Activated CD8-positive, alpha-beta T cell treated with anti-CD3 and anti-CD28 coated beads for 36 hours (primary cell): Measurements from ENCODE around the gene NAP1L1. TPM values are rescaled to one million over a fixed set of nuclear protein-coding genes. Genes with fewer than 3 reads are reported as not detected.

Experiments
- ATAC-seq: fragments of 200-7000 bp; cut with Tn5 transposase; one replicate; pipeline ENCODE4 v1.10.0; 2021; ENCODE audit warnings: mild to moderate bottlenecking, moderate library complexity
- CTCF ChIA-PET: fragments of 350-600 bp; sonication (Branson Sonifier 250); formaldehyde crosslinking; loops from one replicate; lab custom pipeline; 2021; ENCODE audit warnings: antibody characterized with exemption; lab: Charles Lee
- POLR2A ChIA-PET: fragments of 350-600 bp; sonication (Branson Sonifier 250); formaldehyde crosslinking; loops from one replicate; lab custom pipeline; 2021; ENCODE audit warnings: antibody characterized with exemption; lab: Charles Lee
- DNase-seq: peaks from one replicate; pipeline ENCODE4 v3.0.0-alpha.2; 2020
- H3K27ac Mint-ChIP-seq: one replicate; pipeline ENCODE4 v1.8.0; 2021; ENCODE audit warnings: mild to moderate bottlenecking, mixed read lengths
- H3K27me3 Mint-ChIP-seq: one replicate; pipeline ENCODE4 v1.8.0; 2021; ENCODE audit warnings: mixed read lengths
- H3K36me3 Mint-ChIP-seq: one replicate; pipeline ENCODE4 v1.8.0; 2021; ENCODE audit warnings: low read depth, mixed read lengths
- H3K4me1 Mint-ChIP-seq: one replicate; pipeline ENCODE4 v1.8.0; 2021; ENCODE audit warnings: low read depth, mixed read lengths
- H3K4me3 Mint-ChIP-seq: one replicate; pipeline ENCODE4 v1.8.0; 2021; ENCODE audit warnings: mild to moderate bottlenecking, moderate library complexity, mixed read lengths
- H3K9me3 Mint-ChIP-seq: one replicate; pipeline ENCODE4 v1.8.0; 2021; ENCODE audit warnings: mixed read lengths
- intact Hi-C: fragments of 100-400 bp; cut with micrococcal nuclease; formaldehyde crosslinking; loops from one replicate; pipeline ENCODE4 v1.10.0; 2022
- total RNA-seq, 2 experiments: library from RNA; stranded (reverse); gene quantifications; one replicate each; pipeline ENCODE4 v1.2.3, GENCODE V29; 2021
- TF ChIP-seq, protein P1 (sequence below): fragments of 200-600 bp; IDR thresholded peaks from one replicate; pipeline ENCODE4 v1.8.0; 2022; ENCODE audit warnings: antibody characterized with exemption, mild to moderate bottlenecking

Gene NAP1L1
- total RNA-seq, 2 experiments from 2014 or later: 1,090 to 1,104 TPM

DNA sequence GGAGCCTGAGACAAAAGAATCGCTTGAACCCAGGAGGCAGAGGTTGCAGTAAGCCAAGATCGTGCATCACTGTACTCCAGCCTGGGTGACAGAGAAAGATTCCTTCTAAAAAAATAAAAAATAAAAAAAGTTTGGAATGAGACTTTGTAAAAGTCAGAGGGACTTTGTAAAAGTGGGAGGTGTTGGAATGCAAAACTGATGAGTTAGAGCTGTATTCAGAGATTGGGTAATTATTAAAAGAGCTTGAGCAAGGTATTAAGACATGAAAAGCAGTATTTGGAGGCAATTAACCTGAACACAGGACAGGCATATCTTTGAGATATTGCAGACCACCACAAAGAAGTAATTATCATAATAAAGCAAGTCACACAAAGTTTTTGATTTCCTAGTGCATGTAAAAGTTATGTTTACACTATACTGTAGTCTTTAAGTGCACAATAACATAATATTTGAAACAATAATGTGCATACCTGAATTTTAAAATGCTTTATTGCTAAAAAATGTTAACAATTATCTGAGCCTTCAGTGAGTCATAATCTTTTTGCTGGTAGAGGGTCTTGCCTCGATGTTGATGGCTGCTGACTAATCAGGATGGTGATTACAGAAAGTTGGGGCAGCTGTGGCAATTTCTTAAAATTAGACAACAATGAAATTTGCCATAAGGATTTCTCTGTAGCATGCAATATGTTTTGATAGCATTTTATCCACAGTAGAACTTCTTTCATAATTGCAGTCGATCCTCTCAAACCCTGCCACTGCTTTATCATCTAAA lies 86.0 kb downstream of the NAP1L1 start:
- TF ChIP-seq, protein P1, sequence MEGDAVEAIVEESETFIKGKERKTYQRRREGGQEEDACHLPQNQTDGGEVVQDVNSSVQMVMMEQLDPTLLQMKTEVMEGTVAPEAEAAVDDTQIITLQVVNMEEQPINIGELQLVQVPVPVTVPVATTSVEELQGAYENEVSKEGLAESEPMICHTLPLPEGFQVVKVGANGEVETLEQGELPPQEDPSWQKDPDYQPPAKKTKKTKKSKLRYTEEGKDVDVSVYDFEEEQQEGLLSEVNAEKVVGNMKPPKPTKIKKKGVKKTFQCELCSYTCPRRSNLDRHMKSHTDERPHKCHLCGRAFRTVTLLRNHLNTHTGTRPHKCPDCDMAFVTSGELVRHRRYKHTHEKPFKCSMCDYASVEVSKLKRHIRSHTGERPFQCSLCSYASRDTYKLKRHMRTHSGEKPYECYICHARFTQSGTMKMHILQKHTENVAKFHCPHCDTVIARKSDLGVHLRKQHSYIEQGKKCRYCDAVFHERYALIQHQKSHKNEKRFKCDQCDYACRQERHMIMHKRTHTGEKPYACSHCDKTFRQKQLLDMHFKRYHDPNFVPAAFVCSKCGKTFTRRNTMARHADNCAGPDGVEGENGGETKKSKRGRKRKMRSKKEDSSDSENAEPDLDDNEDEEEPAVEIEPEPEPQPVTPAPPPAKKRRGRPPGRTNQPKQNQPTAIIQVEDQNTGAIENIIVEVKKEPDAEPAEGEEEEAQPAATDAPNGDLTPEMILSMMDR: no peak
- Mint-ChIP-seq H3K27ac (no peak overlapping the region), H3K4me1 (peaks cover 34% of the 10 kb centered on the region), H3K4me3 (no peak overlapping the region), H3K27me3 (no peaks in the 10 kb centered on the region), H3K36me3 (no peaks in the 10 kb centered on the region), H3K9me3 (no peaks in the 10 kb centered on the region)
- DNase-seq: no peak
- ChIA-PET CTCF (no interaction called here), POLR2A (no interaction called here)
- no peak for ATAC-seq
- intact Hi-C loops: no loop called here

DNA sequence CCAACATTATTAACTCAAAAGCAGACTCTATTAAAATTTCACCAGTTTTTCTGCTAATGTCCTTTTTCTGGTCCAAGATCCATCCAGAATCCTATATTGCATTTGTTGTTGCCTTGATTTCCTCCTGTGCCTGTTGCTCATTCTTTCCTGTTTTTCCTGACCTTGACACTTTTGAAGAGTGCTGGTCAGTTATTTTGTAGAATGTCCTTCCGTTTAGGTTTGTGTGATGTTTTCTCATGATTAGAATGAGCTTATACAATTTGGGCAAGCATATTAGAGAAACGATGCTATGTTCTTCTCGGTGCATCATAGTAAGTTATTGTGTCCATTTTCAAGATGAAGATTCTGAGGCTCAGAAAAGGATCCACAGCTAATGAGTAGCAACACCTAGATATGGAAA lies 86.8 kb downstream of the NAP1L1 start:
- CTCF ChIA-PET: no interaction called here
- Mint-ChIP-seq H3K27ac (no peak overlapping the region), H3K27me3 (no peaks in the 10 kb centered on the region), H3K9me3 (no peaks in the 10 kb centered on the region), H3K4me1 (peaks cover 38% of the 10 kb centered on the region), H3K4me3 (no peak overlapping the region), H3K36me3 (no peaks in the 10 kb centered on the region)
- ATAC-seq: no peak
- no peak for DNase-seq
- TF ChIP-seq, protein P1: no peak
- intact Hi-C loops: no loop called here
- POLR2A ChIA-PET: no interaction called here

DNA sequence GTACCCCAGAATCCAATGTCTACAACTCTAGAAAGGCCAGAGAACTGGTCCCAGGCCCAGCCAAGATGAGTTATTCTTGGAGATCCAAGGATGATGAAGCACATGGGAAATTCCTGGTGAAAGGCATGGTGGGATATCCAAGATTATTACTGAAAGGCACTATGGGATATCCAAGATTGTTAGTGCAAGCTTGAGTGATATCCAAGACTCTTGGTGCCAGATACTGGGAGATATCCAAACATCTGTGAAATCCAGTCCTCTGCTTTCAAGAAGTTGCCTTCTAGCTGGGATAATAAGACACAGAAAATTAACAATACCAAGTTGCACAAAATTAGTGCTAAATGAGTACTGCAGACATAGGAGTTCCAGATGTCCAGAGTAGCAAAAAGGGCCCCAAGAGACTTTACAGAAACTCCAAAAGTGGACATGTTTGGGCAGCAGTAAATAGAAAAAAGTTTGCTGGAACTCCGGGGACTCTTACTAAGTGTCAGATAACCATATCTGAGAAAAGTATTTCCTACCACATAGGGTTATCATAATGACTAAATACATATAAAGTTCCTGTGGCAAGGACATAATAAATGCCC lies 87.5 kb downstream of the NAP1L1 start:
- Mint-ChIP-seq H3K27me3 (no peaks in the 10 kb centered on the region), H3K9me3 (no peaks in the 10 kb centered on the region), H3K36me3 (no peaks in the 10 kb centered on the region), H3K4me3 (no peak overlapping the region), H3K27ac (no peak overlapping the region), H3K4me1 (peaks cover 39% of the 10 kb centered on the region)
- TF ChIP-seq, protein P1: no peak
- DNase-seq (no peak), ATAC-seq (no peak)
- ChIA-PET CTCF (interaction anchor here (0.7 kb wide), 1 partner anchor 16 kb away, joined by 3 read pairs; no protein-coding TSS in a partner anchor), POLR2A (interaction anchor here (0.9 to 1.1 kb wide), 2 partner anchors 18 to 35 kb away, joined by 3 read pairs; partner anchors contain the start of gene PHLDA1)
- intact Hi-C loops: no loop called here

DNA sequence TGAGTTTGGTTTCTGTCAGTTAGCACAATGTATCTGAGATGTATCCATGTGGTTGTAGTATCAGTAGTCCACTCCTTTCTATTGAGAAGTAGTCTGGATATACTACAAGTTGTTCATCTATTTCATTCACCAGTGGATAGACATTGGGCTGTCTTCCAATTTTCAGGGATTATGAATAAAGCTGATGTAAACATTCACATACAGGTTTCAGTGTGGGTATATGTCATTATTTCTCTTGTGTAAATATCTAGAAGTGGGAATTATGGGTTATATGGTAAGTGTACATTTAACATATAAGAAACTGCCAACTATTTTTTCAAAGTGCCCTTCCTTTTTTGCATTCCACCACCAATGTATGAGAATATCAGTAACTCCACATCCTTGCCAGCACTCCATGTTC lies 88.8 kb downstream of the NAP1L1 start:
- no peak for DNase-seq
- intact Hi-C loops: loop anchor here (2.0 kb wide), 1 partner anchor 17 kb away; no protein-coding TSS in a partner anchor
- H3K27ac Mint-ChIP-seq: no peak overlapping the region
- H3K36me3 Mint-ChIP-seq: no peaks in the 10 kb centered on the region
- CTCF ChIA-PET: interaction anchor here (0.9 to 1.3 kb wide), 2 partner anchors 32 to 68 kb away, joined by 3 read pairs; no protein-coding TSS in a partner anchor
- peaks cover 46% of the 10 kb centered on the region for H3K4me1 Mint-ChIP-seq
- no peaks in the 10 kb centered on the region for H3K9me3 Mint-ChIP-seq
- TF ChIP-seq, protein P1: no peak
- H3K4me3 Mint-ChIP-seq: no peak overlapping the region
- no peaks in the 10 kb centered on the region for H3K27me3 Mint-ChIP-seq
- POLR2A ChIA-PET: interaction anchor here (1.6 to 2.5 kb wide), 2 partner anchors 25 to 36 kb away, joined by 6 to 8 read pairs; partner anchors contain the start of gene PHLDA1
- no peak for ATAC-seq
